GM10266 (cell line): ENCODE measurements around the gene MYBBP1A.
A peak's percentile ranks its signal among the peaks of the same experiment; 100 is the strongest.

Experiments
- DNase-seq: peaks from one replicate; pipeline ENCODE4 v3.0.0; 2012; ENCODE audit errors: extremely low spot score
- TF ChIP-seq, protein P1 (sequence below): IDR thresholded peaks from 2 replicates; pipeline ENCODE4 v1.5.1; 2012; ENCODE audit warnings: mild to moderate bottlenecking, low read depth; ENCODE audit not compliant: control insufficient read depth, insufficient read depth; ENCODE audit errors: missing control alignments

The MYBBP1A gene

DNA sequence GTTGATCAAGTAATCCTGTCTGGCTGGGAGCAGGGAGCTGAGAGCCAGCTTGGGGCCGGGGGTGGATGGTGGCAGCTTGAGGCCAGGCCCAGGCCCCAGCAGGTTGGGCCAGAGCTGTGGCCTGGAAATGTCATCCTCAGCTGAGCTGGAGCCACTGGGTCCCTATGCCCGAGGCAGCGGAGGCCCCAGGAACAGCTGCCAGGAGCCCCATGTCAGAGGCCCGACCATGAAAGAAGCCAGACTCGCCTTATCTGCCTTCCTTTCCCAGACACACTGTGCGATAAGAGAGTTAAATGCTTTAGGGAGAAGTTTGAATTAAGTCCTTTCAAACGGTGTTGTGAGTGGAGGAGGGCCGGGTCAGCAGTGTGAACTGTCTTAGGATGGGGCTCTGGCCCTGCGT lies 32.6 kb upstream of the MYBBP1A start:
- no peak for DNase-seq
- TF ChIP-seq, protein P1, sequence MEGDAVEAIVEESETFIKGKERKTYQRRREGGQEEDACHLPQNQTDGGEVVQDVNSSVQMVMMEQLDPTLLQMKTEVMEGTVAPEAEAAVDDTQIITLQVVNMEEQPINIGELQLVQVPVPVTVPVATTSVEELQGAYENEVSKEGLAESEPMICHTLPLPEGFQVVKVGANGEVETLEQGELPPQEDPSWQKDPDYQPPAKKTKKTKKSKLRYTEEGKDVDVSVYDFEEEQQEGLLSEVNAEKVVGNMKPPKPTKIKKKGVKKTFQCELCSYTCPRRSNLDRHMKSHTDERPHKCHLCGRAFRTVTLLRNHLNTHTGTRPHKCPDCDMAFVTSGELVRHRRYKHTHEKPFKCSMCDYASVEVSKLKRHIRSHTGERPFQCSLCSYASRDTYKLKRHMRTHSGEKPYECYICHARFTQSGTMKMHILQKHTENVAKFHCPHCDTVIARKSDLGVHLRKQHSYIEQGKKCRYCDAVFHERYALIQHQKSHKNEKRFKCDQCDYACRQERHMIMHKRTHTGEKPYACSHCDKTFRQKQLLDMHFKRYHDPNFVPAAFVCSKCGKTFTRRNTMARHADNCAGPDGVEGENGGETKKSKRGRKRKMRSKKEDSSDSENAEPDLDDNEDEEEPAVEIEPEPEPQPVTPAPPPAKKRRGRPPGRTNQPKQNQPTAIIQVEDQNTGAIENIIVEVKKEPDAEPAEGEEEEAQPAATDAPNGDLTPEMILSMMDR: no peak

DNA sequence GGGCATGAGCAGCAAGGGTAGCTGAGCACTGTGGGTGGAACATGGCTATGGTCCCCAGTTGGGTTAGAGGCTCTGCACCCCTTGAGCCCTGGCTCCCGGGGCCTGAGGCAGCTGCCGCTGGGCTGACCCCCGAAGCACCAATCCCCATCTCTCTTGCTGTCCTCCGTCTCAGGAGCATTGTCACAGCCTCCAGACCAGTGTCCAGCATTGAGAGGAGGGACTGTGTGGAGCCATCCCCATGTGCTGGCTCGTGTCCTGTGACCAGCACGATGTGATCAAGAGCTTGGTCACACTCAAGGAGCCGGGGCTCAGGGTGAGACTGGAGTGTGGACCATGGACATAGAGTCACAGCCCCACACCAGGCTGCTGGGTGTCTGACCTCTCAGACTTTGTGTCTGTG lies 32.0 kb upstream of the MYBBP1A start:
- no peak for DNase-seq
- TF ChIP-seq, protein P1: no peak

DNA sequence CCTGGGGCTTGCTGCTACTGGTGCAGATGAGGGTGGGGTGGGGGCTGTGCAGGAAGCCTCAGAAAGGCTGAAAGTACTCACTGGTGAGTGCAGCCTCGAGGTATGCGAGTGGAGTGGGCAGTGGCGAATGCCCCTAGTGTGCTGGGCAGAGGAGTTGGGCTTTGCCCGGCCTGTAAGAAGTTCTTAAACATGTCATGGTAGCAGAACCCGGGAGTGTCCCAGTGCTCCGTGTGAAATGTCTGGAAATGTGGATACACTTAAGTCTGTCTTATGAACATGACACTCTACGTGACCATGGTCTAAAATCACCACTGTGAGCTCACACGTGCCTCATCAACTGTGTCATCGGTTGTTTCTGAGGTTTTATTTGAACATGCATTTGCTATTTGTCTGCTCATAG lies 30.9 kb upstream of the MYBBP1A start:
- TF ChIP-seq, protein P1: no peak
- DNase-seq: no peak

DNA sequence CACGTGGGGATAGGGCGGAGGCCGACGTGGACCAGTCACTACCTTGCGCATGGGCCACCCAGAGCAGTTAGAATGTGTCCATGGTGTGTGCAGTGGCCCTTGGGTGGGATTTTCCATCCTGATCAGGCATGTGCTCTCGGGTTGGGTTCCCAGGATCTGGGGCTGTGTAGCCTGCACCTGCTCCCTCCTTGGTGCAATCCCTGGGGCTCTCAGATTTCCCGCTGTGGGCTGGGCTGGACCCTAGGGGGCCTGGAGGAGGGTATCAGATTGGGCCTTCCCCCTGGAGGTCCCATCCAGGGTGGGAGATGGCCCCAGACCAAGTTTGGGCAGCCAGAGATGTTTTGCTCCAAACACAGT lies 30.4 kb upstream of the MYBBP1A start:
- TF ChIP-seq, protein P1: no peak
- no peak for DNase-seq

DNA sequence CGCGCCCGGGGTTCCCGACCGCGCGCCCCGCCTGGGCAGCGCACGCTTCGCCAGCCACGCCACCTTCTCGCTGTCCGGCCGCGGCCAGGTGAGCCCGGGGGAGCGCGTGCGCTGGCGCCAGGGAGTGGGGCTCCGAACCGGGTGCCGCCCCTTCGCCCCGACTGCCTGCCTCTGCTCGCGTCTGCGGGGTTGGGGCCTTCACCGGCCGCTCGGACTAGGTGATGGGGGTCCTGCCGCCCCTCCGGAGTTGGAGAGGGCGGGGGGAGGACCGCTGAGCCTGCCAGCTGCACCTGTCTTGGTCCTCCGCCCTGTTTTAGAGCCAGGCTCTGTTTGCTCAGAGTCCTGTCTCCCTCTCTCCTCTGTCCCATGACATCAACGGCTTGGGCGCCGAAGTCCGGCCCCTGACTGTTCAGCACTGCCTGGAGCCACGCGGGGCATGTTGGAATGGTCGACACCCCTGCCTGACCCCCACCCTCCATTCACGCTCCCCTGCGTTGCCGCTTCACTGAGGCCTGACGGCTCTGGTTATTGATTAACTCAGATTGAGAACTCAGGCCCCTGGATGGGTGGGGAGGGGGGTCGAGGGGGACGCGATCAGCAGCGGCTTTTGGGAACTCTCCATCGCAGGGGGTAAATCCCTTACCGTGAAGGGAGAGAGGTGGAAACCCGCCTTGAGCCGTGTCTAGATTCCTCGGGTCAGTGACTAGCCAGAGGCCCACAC lies 29.9 kb upstream of the MYBBP1A start:
- TF ChIP-seq, protein P1: no peak
- DNase-seq: no peak

DNA sequence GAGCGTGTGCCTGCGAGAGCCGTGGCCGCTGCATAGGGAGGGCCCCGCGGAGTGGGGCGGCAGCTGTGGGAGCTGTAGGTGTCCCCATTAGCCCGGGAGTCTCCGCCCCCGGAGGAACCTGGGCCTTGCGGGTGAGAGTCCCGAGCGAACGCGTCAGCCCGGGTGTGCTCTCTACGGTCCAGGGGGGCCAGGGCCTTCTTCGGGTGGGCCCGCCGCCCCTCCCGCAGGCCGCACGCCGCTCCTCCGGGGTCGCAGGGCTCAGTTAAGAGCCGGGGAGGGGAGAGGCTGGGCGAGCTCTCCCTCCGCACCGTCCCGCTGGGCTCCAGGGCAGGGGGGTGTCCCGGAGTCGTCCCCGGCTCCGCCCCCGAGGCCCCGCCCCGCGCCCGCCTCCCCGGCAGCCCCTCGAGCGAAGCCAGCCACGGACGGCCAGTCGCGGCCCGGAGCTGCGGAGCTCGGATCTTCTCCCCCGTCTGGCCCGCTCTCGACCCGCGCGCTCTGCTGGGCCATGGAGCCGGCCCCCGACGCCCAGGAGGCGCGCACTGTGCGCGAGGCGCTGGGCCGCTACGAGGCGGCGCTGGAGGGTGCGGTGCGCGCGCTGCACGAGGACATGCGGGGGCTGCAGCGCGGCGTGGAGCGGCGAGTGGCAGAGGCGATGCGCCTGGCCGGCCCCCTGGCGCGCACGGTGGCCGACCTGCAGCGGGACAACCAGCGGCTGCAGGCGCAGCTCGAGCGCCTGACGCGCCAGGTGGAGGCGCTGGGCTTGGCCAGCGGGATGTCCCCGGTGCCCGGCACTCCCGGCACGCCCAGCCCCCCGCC lies 29.1 kb upstream of the MYBBP1A start, which contains the start of gene SMTNL2:
Gene SMTNL2 (plus strand): TSS at position 429 of the 816 bp plus-strand sequence. CDS start 77 bp downstream, at position 506.
- DNase-seq: peak; percentile 62
- TF ChIP-seq, protein P1: no peak

DNA sequence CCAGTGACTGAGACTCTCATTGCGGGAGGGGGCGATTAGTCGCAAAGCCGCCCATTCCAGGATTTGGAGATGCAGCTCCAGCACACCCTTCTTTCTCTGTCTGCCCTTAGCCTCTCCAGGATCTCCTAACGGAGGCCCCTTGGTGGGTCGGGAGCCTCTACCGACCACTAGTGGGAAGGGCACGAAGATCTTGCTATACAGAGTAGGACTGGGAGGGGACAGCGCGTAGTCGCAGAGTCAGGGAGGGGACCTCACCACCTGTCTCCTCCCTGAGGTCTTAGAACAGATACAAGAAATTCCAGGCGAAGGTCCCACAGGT lies 28.6 kb upstream of the MYBBP1A start:
- TF ChIP-seq, protein P1: no peak
- no peak for DNase-seq
